ENCODE measurements around the gene NR6A1. TPM values are rescaled to one million over a fixed set of nuclear protein-coding genes. Genes with fewer than 3 reads are reported as not detected.

The NR6A1 gene
- total and polyA plus RNA-seq, 2 of the 8 experiments (the other 6 are each of a cell fraction or from before 2014, with no cell fraction given), result 93.2 to 237 TPM

DNA sequence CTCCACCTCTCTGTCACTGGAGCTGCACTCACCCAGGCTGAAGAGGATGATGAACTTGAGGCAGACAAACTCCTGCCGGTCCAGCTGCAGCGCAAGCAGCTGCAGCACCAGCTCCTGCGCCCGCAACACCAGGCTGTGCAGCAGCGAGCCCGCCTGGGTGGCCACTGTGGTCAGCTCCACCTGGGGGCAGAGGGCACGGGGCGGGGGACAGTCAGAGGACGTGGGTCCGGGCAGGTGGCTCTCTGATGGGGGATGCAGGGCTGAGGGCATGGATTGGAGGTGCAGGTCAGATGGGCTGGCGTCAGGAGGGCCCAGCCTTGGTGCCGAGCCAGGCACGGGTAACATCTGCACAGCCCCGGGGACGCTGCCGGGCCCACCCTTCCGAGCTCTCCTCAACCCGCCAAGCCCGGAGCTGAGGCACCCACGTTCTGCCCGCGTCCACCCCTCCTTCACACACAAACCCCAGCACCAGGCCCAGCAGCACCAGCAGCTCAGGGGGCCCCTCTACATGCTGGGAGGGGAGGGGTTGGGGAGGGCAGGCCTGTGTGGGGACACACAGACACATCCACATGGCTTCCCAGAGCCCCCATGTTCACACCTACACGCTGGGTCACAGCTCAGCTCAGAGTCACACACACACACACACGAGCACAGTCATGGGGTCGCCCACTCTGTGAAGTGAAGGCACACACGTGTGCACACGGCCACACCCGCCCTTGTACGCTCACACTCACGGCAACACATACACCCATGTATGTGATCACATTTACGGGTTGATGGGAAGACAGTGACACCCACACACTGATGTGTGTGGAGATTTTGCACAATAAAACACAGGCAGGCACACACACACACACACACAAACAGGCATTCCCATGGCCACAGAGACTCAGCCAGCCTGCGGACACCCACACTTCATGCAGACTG lies 279.8 kb downstream of the NR6A1 start:
- Histone ChIP-seq H2AFZ (ENCODE audit: low read length) (no peak overlapping the region), H3K23me2 (ENCODE audit: low read depth, low read length) (no peaks in the 10 kb centered on the region; the same call in 1 of the 2 replicates), H3K56ac (replicated peaks; ENCODE audit: insufficient read length, low read depth, low read length) (no peak overlapping the region), H3K36me3 (ENCODE audit: control insufficient read depth in 2 of 4, insufficient read depth in 4 of 4, low read length in 3 of 4) (no peaks in the 10 kb centered on the region), H3K9me3 (ENCODE audit: insufficient read depth in 2 of 2, low read depth in 1 of 2, low read length in 1 of 2) (no peaks in the 10 kb centered on the region), H2BK120ac (replicated peaks; ENCODE audit: low read depth, low read length) (no peak overlapping the region), H4K91ac (replicated peaks; ENCODE audit: insufficient read length, low read length) (no peak overlapping the region), H3K27me3 (replicated peaks in 1 of 4; ENCODE audit: control insufficient read depth in 3 of 4, extremely low read depth in 1 of 4, insufficient read depth in 3 of 4, low read length in 3 of 4) (peaks cover 0 to 6% (median 2%) of the 10 kb centered on the region in 4 experiments; a peak in 4 of 7 replicates), H4K8ac (ENCODE audit: extremely low read depth, insufficient read depth, low read length) (no peak overlapping the region; the same call in none of the 2 replicates), H3K9ac (replicated peaks in 1 of 4; ENCODE audit: extremely low read depth in 1 of 4, low read depth in 3 of 4, low read length in 3 of 4) (no peak overlapping the region), H3K4me1 (replicated peaks in 1 of 4; ENCODE audit: control insufficient read depth in 3 of 4, insufficient read depth in 4 of 4, low read length in 3 of 4) (peaks cover 0 to 12% (median 3%) of the 10 kb centered on the region in 4 experiments; a peak in 3 of 7 replicates), H3K79me1 (ENCODE audit: low read depth, low read length) (no peaks in the 10 kb centered on the region), H2BK20ac (ENCODE audit: low read length) (no peak overlapping the region), H3K23ac (ENCODE audit: insufficient read length) (no peak overlapping the region), H2BK5ac (ENCODE audit: low read depth, low read length) (peak overlapping the region; percentile 35; the same call in 1 of the 2 replicates), H3K27ac (ENCODE audit: low read depth, low read length) (no peak overlapping the region), H2BK12ac (ENCODE audit: low read depth, low read length) (peak overlapping the region; percentile 9; the same call in 1 of the 2 replicates), H3K18ac (ENCODE audit: extremely low read depth, low read length) (no peak overlapping the region), H3K4me2 (ENCODE audit: insufficient read depth in 1 of 2, low read depth in 2 of 2, low read length in 2 of 2) (no peak overlapping the region), H3K4me3 (ENCODE audit: extremely low read depth in 1 of 4, insufficient read depth in 2 of 4, low read depth in 3 of 4, low read length in 4 of 4) (no peak overlapping the region), H3K79me2 (ENCODE audit: control insufficient read depth in 1 of 2, insufficient read depth in 2 of 2, low read length in 2 of 2) (no peaks in the 10 kb centered on the region), H4K5ac (ENCODE audit: insufficient read length, low read depth, low read length) (no peak overlapping the region), H2AK5ac (ENCODE audit: low read depth, low read length) (no peak overlapping the region), H4K20me1 (replicated peaks in 1 of 2; ENCODE audit: control insufficient read depth in 1 of 2, insufficient read depth in 2 of 2, low read length in 2 of 2) (peaks cover 0 to 2% of the 10 kb centered on the region in 2 experiments), H3K14ac (ENCODE audit: insufficient read length) (no peak overlapping the region), H2BK15ac (ENCODE audit: low read length) (peak overlapping the region; percentile 81; the same call in 1 of the 2 replicates), H3K4ac (replicated peaks; ENCODE audit: insufficient read length, low read depth, low read length) (no peak overlapping the region)
- POLR2A ChIA-PET (ENCODE audit: partially characterized antibody), result no interaction called here
- whole genome bisulfite sequencing, 2 experiments (ENCODE audit: extremely low coverage in 1 of 2, insufficient coverage in 1 of 2, insufficient read length in 1 of 2, insufficient replicate concordance in 2 of 2, low coverage in 1 of 2, low lambda C conversion rate in 2 of 2, missing lambda C conversion rate in 1 of 2), result 92% methylated on average over 32 of the region's 32 CpGs; no CpG with 5 or more reads in 1 of the 2 experiments
- CTCF ChIA-PET (ENCODE audit: partially characterized antibody), result interaction anchor here (0.7 to 2.2 kb wide), 2 partner anchors 14 to 982 kb away, joined by 3 to 11 read pairs; no protein-coding TSS in a partner anchor
- DNase-seq (ENCODE audit: low read depth in 1 of 2, low spot score in 2 of 2) (no peak), FAIRE-seq (no peak)
- TF ChIP-seq POLR2A (IDR thresholded peaks at IDR 0.05; ENCODE audit: control extremely low read depth in 1 of 2, low read depth in 2 of 2, low read length in 2 of 2) (no peak), POU5F1 (IDR thresholded peaks at IDR 0.05; ENCODE audit: low read depth, low read length) (no peak), ASH2L (IDR thresholded peaks at IDR 0.05; ENCODE audit: low read length) (no peak), PHF8 (conservative IDR thresholded peaks at IDR 0.05; ENCODE audit: low read depth, low read length) (no peak), CREB1 (IDR thresholded peaks at IDR 0.05) (no peak), EGR1 (IDR thresholded peaks at IDR 0.05; ENCODE audit: borderline replicate concordance, low read depth, low read length) (no peak), RNF2 (IDR thresholded peaks at IDR 0.05; ENCODE audit: borderline replicate concordance, low read depth, low read length, missing control alignments, poor library complexity, severe bottlenecking) (no peak), RBBP5 (IDR thresholded peaks at IDR 0.05; ENCODE audit: borderline replicate concordance, low read depth, low read length) (no peak)
- TF ChIP-seq, protein P1, sequence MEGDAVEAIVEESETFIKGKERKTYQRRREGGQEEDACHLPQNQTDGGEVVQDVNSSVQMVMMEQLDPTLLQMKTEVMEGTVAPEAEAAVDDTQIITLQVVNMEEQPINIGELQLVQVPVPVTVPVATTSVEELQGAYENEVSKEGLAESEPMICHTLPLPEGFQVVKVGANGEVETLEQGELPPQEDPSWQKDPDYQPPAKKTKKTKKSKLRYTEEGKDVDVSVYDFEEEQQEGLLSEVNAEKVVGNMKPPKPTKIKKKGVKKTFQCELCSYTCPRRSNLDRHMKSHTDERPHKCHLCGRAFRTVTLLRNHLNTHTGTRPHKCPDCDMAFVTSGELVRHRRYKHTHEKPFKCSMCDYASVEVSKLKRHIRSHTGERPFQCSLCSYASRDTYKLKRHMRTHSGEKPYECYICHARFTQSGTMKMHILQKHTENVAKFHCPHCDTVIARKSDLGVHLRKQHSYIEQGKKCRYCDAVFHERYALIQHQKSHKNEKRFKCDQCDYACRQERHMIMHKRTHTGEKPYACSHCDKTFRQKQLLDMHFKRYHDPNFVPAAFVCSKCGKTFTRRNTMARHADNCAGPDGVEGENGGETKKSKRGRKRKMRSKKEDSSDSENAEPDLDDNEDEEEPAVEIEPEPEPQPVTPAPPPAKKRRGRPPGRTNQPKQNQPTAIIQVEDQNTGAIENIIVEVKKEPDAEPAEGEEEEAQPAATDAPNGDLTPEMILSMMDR (IDR thresholded peaks at IDR 0.05; ENCODE audit: control extremely low read depth in 1 of 3, insufficient read depth in 1 of 3, low read depth in 1 of 3, low read length in 3 of 3), result no peak

Data from H1 (cell line).